ENCODE measurements around the gene PDCD7. TPM values are rescaled to one million over a fixed set of nuclear protein-coding genes. Genes with fewer than 3 reads are reported as not detected.

The PDCD7 gene
- total RNA-seq, 1 experiment from 2014 or later, result 9.5 TPM

DNA sequence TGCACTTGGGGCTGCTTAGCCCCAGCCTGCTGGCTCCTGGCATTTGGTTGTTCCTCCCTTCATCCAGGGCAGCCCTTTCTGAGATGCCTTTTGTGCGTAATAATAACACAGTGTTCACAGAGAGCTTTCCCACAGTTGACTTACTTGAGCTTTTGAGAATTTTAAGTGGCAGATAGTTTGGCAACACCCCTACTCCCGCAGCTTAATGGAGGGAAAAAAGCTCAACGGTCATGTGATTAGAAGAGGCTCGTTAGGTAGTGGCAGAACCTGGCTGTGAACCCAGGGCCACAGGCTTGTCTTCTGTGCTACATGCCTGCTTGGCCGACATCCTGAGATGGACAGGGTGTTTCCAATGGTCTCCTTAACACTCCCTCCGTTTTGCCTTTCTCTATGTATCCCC is 52.3 kb downstream of the PDCD7 start:
- DNase-seq (no peak), ATAC-seq (no peak)
- H2AFZ ChIP-seq (ENCODE audit: low read length), result no peak overlapping the region
- H4K20me1 ChIP-seq (ENCODE audit: low read length), result no peaks in the 10 kb centered on the region
- no peaks in the 10 kb centered on the region for H3K79me2 ChIP-seq (ENCODE audit: low read length)
- no peaks in the 10 kb centered on the region for H3K36me3 ChIP-seq (ENCODE audit: low read depth, low read length)
- no peak overlapping the region for H3K9ac ChIP-seq (ENCODE audit: low read length)
- no peaks in the 10 kb centered on the region for H3F3A ChIP-seq (ENCODE audit: low read length, unreplicated experiment)
- no peaks in the 10 kb centered on the region for H3K27me3 ChIP-seq (ENCODE audit: low read length)
- no TSS peak for BruUV-seq (replicated peaks)
- H3K9me3 ChIP-seq (ENCODE audit: low read length), result no peaks in the 10 kb centered on the region
- TF ChIP-seq EZH2phosphoT487 (IDR thresholded peaks at IDR 0.05; ENCODE audit: borderline replicate concordance, low read length) (no peak), EZH2 (IDR thresholded peaks at IDR 0.05; ENCODE audit: low read length, unreplicated experiment) (no peak)
- TF ChIP-seq, protein P1, sequence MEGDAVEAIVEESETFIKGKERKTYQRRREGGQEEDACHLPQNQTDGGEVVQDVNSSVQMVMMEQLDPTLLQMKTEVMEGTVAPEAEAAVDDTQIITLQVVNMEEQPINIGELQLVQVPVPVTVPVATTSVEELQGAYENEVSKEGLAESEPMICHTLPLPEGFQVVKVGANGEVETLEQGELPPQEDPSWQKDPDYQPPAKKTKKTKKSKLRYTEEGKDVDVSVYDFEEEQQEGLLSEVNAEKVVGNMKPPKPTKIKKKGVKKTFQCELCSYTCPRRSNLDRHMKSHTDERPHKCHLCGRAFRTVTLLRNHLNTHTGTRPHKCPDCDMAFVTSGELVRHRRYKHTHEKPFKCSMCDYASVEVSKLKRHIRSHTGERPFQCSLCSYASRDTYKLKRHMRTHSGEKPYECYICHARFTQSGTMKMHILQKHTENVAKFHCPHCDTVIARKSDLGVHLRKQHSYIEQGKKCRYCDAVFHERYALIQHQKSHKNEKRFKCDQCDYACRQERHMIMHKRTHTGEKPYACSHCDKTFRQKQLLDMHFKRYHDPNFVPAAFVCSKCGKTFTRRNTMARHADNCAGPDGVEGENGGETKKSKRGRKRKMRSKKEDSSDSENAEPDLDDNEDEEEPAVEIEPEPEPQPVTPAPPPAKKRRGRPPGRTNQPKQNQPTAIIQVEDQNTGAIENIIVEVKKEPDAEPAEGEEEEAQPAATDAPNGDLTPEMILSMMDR (conservative IDR thresholded peaks at IDR 0.05; ENCODE audit: low read depth, low read length), result no peak
- H3K4me2 ChIP-seq (ENCODE audit: low read length), result no peak overlapping the region
- H3K27ac ChIP-seq (ENCODE audit: low read length), result no peak overlapping the region
- CTCF ChIA-PET, result no interaction called here
- intact Hi-C loops (cut with micrococcal nuclease), result no loop called here
- H3K4me1 ChIP-seq (ENCODE audit: insufficient read depth, low read length), result no peaks in the 10 kb centered on the region
- H3K4me3 ChIP-seq (ENCODE audit: low read length), result no peak overlapping the region
- no peaks in the 10 kb centered on the region for H3K9me2 ChIP-seq (replicated peaks; ENCODE audit: low read length)
- POLR2A ChIA-PET (ENCODE audit: unreplicated experiment), result no interaction called here

DNA sequence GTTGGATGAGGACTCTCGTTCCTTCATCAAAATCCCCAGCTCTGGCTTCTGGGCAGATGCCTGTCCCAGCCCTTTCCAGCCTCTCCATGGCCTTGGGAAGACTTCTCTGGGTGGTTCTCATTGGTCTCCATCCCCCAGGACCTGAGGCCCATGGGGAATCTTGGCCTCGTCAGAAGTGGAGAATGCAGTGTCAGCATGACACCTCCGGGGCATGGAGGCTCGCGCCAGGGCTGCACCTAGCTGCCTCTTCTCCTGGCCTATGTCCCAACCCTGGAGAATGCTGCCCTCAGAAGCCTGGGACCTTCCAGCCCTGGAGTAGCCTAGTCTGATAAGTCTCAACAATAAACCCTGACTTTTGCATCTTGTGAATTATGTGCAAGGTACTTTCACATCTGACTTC is 54.0 kb downstream of the PDCD7 start:
- no peak for TF ChIP-seq EZH2phosphoT487 (IDR thresholded peaks at IDR 0.05; ENCODE audit: borderline replicate concordance, low read length)
- no peak for TF ChIP-seq EZH2 (IDR thresholded peaks at IDR 0.05; ENCODE audit: low read length, unreplicated experiment)
- TF ChIP-seq, protein P1 (conservative IDR thresholded peaks at IDR 0.05; ENCODE audit: low read depth, low read length), result no peak
- ATAC-seq (no peak), DNase-seq (no peak)
- ChIA-PET POLR2A (ENCODE audit: unreplicated experiment) (no interaction called here), CTCF (no interaction called here)
- no peaks in the 10 kb centered on the region for H3K9me2 ChIP-seq (replicated peaks; ENCODE audit: low read length)
- no peaks in the 10 kb centered on the region for H4K20me1 ChIP-seq (ENCODE audit: low read length)
- BruUV-seq (replicated peaks), result no TSS peak
- intact Hi-C loops (cut with micrococcal nuclease), result no loop called here
- H3K36me3 ChIP-seq (ENCODE audit: low read depth, low read length), result no peaks in the 10 kb centered on the region
- H3K9ac ChIP-seq (ENCODE audit: low read length), result no peak overlapping the region
- no peaks in the 10 kb centered on the region for H3K4me1 ChIP-seq (ENCODE audit: insufficient read depth, low read length)
- H2AFZ ChIP-seq (ENCODE audit: low read length), result no peak overlapping the region
- no peaks in the 10 kb centered on the region for H3K27me3 ChIP-seq (ENCODE audit: low read length)
- no peak overlapping the region for H3K27ac ChIP-seq (ENCODE audit: low read length)
- no peaks in the 10 kb centered on the region for H3K79me2 ChIP-seq (ENCODE audit: low read length)
- no peaks in the 10 kb centered on the region for H3K9me3 ChIP-seq (ENCODE audit: low read length)
- H3K4me3 ChIP-seq (ENCODE audit: low read length), result no peak overlapping the region
- H3K4me2 ChIP-seq (ENCODE audit: low read length), result no peak overlapping the region
- H3F3A ChIP-seq (ENCODE audit: low read length, unreplicated experiment), result no peaks in the 10 kb centered on the region

DNA sequence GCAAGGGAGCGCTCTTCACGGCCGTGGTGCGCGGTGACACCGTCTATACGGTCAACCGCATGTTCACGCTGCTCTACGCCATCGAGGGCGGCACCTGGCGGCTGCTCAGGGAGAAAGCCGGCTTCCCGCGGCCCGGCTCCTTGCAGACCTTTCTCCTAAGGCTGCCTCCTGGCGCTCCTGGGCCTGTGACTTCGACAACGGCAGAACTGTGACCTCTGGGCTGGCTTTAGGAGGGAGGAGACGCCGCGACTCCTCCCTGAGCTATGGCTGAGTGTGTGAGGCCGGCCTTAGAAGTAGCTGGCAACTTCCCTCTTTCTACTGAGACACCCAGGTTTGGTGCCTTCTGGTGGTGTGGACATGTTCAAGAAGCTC is 55.6 kb downstream of the PDCD7 start:
- ATAC-seq (no peak), DNase-seq (no peak)
- ChIA-PET CTCF (no interaction called here), POLR2A (ENCODE audit: unreplicated experiment) (no interaction called here)
- Histone ChIP-seq H3K79me2 (ENCODE audit: low read length) (no peaks in the 10 kb centered on the region), H3K9me3 (ENCODE audit: low read length) (no peaks in the 10 kb centered on the region), H3F3A (ENCODE audit: low read length, unreplicated experiment) (no peaks in the 10 kb centered on the region), H3K4me1 (ENCODE audit: insufficient read depth, low read length) (no peaks in the 10 kb centered on the region), H3K9ac (ENCODE audit: low read length) (no peak overlapping the region), H3K36me3 (ENCODE audit: low read depth, low read length) (no peaks in the 10 kb centered on the region), H3K4me3 (ENCODE audit: low read length) (no peak overlapping the region), H4K20me1 (ENCODE audit: low read length) (no peaks in the 10 kb centered on the region), H3K9me2 (replicated peaks; ENCODE audit: low read length) (no peaks in the 10 kb centered on the region), H3K4me2 (ENCODE audit: low read length) (no peak overlapping the region), H3K27ac (ENCODE audit: low read length) (no peak overlapping the region), H3K27me3 (ENCODE audit: low read length) (no peaks in the 10 kb centered on the region), H2AFZ (ENCODE audit: low read length) (no peak overlapping the region)
- intact Hi-C loops (cut with micrococcal nuclease), result no loop called here
- TF ChIP-seq EZH2 (IDR thresholded peaks at IDR 0.05; ENCODE audit: low read length, unreplicated experiment) (no peak), EZH2phosphoT487 (IDR thresholded peaks at IDR 0.05; ENCODE audit: borderline replicate concordance, low read length) (no peak)
- TF ChIP-seq, protein P1 (conservative IDR thresholded peaks at IDR 0.05; ENCODE audit: low read depth, low read length), result no peak
- no TSS peak for BruUV-seq (replicated peaks)
